Glutamatergic neuron (in vitro differentiated cells): ENCODE data around the gene ALDH1L2. TPM values are rescaled to one million over a fixed set of nuclear protein-coding genes. Genes with fewer than 3 reads are reported as not detected.

ENCODE experiments used
- DNase-seq: peaks from one replicate; pipeline ENCODE4 v3.0.0; 2022
- H3K27ac Mint-ChIP-seq: one replicate; pipeline ENCODE4 v1.8.0; 2020; ENCODE audit warnings: mild to moderate bottlenecking, mixed read lengths, inconsistent platforms; ENCODE audit not compliant: unreplicated experiment
- H3K27me3 Mint-ChIP-seq: one replicate; pipeline ENCODE4 v1.8.0; 2020; ENCODE audit warnings: mild to moderate bottlenecking, moderate library complexity, mixed read lengths, inconsistent platforms; ENCODE audit not compliant: unreplicated experiment
- H3K36me3 Mint-ChIP-seq: one replicate; pipeline ENCODE4 v1.8.0; 2020; ENCODE audit warnings: mild to moderate bottlenecking, mixed read lengths, inconsistent platforms; ENCODE audit not compliant: unreplicated experiment
- H3K4me1 Mint-ChIP-seq: one replicate; pipeline ENCODE4 v1.8.0; 2020; ENCODE audit warnings: mild to moderate bottlenecking, low read depth, mixed read lengths, inconsistent platforms; ENCODE audit not compliant: unreplicated experiment
- H3K4me3 Mint-ChIP-seq: one replicate; pipeline ENCODE4 v1.8.0; 2020; ENCODE audit warnings: mild to moderate bottlenecking, mixed read lengths, inconsistent platforms; ENCODE audit not compliant: unreplicated experiment
- H3K9me3 Mint-ChIP-seq: one replicate; pipeline ENCODE4 v1.8.0; 2020; ENCODE audit warnings: mild to moderate bottlenecking, moderate library complexity, mixed read lengths, inconsistent platforms; ENCODE audit not compliant: unreplicated experiment
- total RNA-seq: library from RNA; stranded (reverse); fragmentation: NEBNext Ultra II Directional; extraction: Animal tissue kit (Norgen Biotek cat#: 25700); gene quantifications from one replicate; pipeline ENCODE4 v1.2.1, GENCODE V29; 2021; ENCODE audit not compliant: unreplicated experiment
- TF ChIP-seq, protein P1 (sequence below): fragments of 200-600 bp; sonication (generic); IDR thresholded peaks from one replicate; pipeline ENCODE4 v1.5.0; 2021; ENCODE audit not compliant: partially characterized antibody, unreplicated experiment

Gene ALDH1L2
- total RNA-seq, 1 donor from 2014 or later: 47.4 TPM

DNA sequence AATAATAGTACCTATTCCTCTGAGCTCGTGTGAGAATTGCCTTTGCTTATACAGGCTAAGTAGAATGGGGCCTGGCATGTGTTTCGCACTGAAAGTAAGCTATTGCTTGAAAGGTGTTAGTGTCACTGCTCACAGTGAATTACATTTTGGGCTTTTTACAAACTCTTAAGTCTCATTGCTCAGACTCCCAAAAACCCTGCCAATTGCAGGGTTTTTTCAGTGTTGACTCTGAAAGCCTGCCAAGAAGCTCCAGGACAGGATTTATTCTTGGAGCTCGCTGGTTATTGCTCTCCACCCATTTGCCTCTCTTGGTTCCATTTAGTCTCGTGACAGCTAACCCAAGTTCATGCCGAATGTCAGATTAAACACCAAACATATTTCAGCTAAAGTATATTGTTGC lies 58.4 kb downstream of the ALDH1L2 start:
- Mint-ChIP-seq H3K4me3 (no peak overlapping the region), H3K27ac (peak overlapping the region; percentile 19), H3K36me3 (peaks cover 7% of the 10 kb centered on the region), H3K9me3 (no peaks in the 10 kb centered on the region), H3K4me1 (peaks cover 33% of the 10 kb centered on the region), H3K27me3 (no peaks in the 10 kb centered on the region)
- DNase-seq: no peak
- TF ChIP-seq, protein P1, sequence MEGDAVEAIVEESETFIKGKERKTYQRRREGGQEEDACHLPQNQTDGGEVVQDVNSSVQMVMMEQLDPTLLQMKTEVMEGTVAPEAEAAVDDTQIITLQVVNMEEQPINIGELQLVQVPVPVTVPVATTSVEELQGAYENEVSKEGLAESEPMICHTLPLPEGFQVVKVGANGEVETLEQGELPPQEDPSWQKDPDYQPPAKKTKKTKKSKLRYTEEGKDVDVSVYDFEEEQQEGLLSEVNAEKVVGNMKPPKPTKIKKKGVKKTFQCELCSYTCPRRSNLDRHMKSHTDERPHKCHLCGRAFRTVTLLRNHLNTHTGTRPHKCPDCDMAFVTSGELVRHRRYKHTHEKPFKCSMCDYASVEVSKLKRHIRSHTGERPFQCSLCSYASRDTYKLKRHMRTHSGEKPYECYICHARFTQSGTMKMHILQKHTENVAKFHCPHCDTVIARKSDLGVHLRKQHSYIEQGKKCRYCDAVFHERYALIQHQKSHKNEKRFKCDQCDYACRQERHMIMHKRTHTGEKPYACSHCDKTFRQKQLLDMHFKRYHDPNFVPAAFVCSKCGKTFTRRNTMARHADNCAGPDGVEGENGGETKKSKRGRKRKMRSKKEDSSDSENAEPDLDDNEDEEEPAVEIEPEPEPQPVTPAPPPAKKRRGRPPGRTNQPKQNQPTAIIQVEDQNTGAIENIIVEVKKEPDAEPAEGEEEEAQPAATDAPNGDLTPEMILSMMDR: no peak

DNA sequence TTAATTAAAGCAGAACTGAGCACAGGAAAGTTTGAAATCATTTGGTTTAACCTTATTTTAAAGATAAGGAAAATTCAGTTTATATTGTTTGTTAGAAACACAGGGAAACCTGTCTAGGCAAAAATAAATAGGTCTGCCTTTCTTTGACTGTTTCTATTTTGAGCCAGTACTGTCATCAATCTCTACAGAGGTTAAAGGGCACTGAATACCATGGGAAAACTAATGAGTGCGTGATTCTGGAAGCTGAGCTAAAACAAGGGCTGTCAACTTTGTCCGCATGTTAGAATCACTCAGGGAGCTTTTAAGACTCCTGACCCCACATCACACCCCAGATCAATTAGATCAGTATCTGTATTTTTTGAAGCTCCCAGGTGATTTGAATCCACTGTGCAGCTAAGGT lies 59.3 kb downstream of the ALDH1L2 start:
- TF ChIP-seq, protein P1: no peak
- H3K9me3 Mint-ChIP-seq: no peaks in the 10 kb centered on the region
- H3K27ac Mint-ChIP-seq: peak overlapping the region; percentile 96
- peaks cover 42% of the 10 kb centered on the region for H3K4me1 Mint-ChIP-seq
- peak overlapping the region; percentile 69 for H3K4me3 Mint-ChIP-seq
- H3K36me3 Mint-ChIP-seq: peaks cover 12% of the 10 kb centered on the region
- DNase-seq: no peak
- no peaks in the 10 kb centered on the region for H3K27me3 Mint-ChIP-seq

DNA sequence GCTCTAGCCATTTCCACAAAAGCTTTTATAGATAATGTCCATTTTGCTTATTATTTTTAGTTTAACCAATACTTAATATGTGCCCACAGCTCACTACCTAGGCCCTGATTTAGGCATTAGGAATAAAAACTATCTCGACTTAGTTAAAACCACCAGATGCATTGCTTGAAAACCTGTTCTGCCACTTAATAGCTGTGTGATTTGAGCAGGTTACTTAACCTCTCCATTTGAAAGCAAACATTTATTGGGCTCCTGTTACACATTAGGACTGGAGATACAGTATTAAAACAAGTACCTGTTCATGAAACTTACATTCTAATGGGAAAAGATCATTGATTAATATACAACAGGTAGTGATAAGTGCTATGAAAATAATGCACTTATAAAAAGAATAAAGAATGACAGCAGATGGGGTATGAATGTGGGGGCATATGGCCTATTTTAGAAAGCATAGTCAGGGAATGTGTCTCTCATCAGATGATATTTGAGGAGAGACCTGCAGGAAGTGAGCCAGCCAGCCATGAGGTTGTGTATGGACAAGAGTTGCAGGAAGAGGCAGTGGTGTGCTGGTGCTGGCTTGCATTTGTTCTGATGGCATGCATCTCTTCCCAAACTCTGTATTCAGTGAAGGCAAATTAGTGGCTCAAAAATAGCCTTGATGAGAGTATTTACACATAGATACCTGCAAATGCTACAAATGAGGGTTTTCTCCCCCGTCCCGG lies 63.9 kb downstream of the ALDH1L2 start:
- no peak for DNase-seq
- Mint-ChIP-seq H3K27me3 (no peaks in the 10 kb centered on the region), H3K27ac (peak overlapping the region; percentile 43), H3K4me1 (peaks cover 57% of the 10 kb centered on the region), H3K9me3 (peaks cover 9% of the 10 kb centered on the region), H3K36me3 (peaks cover 7% of the 10 kb centered on the region), H3K4me3 (no peak overlapping the region)
- TF ChIP-seq, protein P1: no peak

DNA sequence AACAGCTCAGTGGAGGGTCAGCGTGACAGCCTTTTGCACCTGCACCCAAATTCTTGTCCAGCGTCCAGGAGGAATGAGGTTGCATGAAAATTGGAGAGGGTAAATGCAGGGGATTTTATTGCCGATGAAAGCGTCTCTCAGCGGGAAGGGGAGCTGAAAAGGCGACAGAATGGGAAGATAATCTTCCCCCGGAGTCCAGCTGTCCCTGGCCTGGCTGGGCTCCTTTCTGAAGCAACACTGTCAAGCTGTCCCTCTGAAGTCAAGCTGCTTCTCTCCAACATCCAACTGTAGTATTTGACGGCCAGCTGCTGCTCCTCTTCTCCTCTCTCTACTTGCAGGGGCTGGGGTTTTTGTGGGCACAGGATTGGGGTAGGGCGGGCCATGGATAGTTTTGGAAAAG lies 65.5 kb downstream of the ALDH1L2 start:
- TF ChIP-seq, protein P1: no peak
- DNase-seq: peak; percentile 46
- Mint-ChIP-seq H3K27me3 (no peaks in the 10 kb centered on the region), H3K4me1 (peaks cover 51% of the 10 kb centered on the region), H3K36me3 (peaks cover 7% of the 10 kb centered on the region), H3K27ac (peak overlapping the region; percentile 97), H3K9me3 (peaks cover 9% of the 10 kb centered on the region), H3K4me3 (peak overlapping the region; percentile 48)

DNA sequence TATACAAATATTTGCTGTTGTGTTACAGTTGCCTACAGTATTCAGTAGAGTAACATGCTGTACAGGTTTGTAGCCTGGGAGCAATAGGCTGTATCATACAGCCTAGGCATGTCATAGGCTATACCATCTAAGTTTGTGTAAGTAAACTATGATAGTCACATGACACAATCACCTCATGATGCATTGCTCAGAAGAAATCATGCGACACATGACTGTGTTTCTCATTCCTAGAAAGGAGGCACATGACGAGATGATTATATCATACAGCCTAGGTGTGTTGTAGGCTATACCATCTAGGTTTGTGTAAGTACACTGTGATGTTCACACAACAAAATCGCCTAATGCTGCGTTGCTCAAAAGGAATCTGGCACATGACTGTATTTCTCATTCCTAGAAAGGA lies 66.2 kb downstream of the ALDH1L2 start:
- no peak for DNase-seq
- peaks cover 7% of the 10 kb centered on the region for H3K36me3 Mint-ChIP-seq
- H3K27me3 Mint-ChIP-seq: no peaks in the 10 kb centered on the region
- peaks cover 9% of the 10 kb centered on the region for H3K9me3 Mint-ChIP-seq
- H3K4me1 Mint-ChIP-seq: peaks cover 47% of the 10 kb centered on the region
- peak overlapping the region; percentile 97 for H3K27ac Mint-ChIP-seq
- TF ChIP-seq, protein P1: no peak
- H3K4me3 Mint-ChIP-seq: peak overlapping the region; percentile 28
